Measurements from ENCODE around the gene HTR5A. TPM values are rescaled to one million over a fixed set of nuclear protein-coding genes. Genes with fewer than 3 reads are reported as not detected.

Gene HTR5A
- total and polyA plus RNA-seq, 2 experiments from 2014 or later = not detected

GRCh38 chr7:155020996-155021395 lies 49.1 kb upstream of the HTR5A start:
- Mint-ChIP-seq H3K36me3 (ENCODE audit: low read depth) (peaks cover 12% of the 10 kb centered on the region; the same call in 2 of the 3 replicates), H3K27ac (no peak overlapping the region), H3K4me1 (peaks cover 4% of the 10 kb centered on the region; the same call in 2 of the 3 replicates), H3K27me3 (ENCODE audit: insufficient read depth, low read depth, poor library complexity) (peaks cover 7% of the 10 kb centered on the region), H3K4me3 (no peak overlapping the region), H3K9me3 (peaks cover 9% of the 10 kb centered on the region)
- Histone ChIP-seq H3K27me3 (ENCODE audit: insufficient read depth) (no peaks in the 10 kb centered on the region), H3K4me2 (no peak overlapping the region), H3K4me3 (no peak overlapping the region), H2AFZ (0 out of 2 replicates have a peak overlapping the region, but pooled peaks have one; percentile 1), H3K79me2 (replicated peaks; ENCODE audit: insufficient read depth) (no peaks in the 10 kb centered on the region), H3K4me1 (ENCODE audit: insufficient read depth) (no peaks in the 10 kb centered on the region), H3F3A (replicated peaks; ENCODE audit: low read depth) (no peaks in the 10 kb centered on the region), H4K20me1 (replicated peaks; ENCODE audit: insufficient read depth) (no peaks in the 10 kb centered on the region), H3K27ac (ENCODE audit: low read depth) (no peak overlapping the region), H3K9me2 (ENCODE audit: insufficient read depth) (no peaks in the 10 kb centered on the region), H3K36me3 (ENCODE audit: insufficient read depth) (no peaks in the 10 kb centered on the region)
- TF ChIP-seq EZH2phosphoT487 (IDR thresholded peaks at IDR 0.05; ENCODE audit: unreplicated experiment) (no peak), ZNF114 (CRISPR knock-in tag; IDR thresholded peaks at IDR 0.05) (no peak), STAT1 (IDR thresholded peaks at IDR 0.05; ENCODE audit: unreplicated experiment) (no peak), NANOG (IDR thresholded peaks at IDR 0.05; ENCODE audit: borderline replicate concordance) (no peak), EZH2 (IDR thresholded peaks at IDR 0.05; ENCODE audit: low read depth, unreplicated experiment) (no peak), POLR2AphosphoS5 (IDR thresholded peaks at IDR 0.05; ENCODE audit: low read depth) (no peak), CTCF (conservative IDR thresholded peaks at IDR 0.05; ENCODE audit: low read depth in 2 of 2) (peak; percentile 27 to 57; a peak in 3 of 4 replicates), REST (IDR thresholded peaks at IDR 0.05; ENCODE audit: unreplicated experiment) (no peak)
- DNase-seq (ENCODE audit: low spot score) = peak; percentile 61
- peak; percentile 88 for ATAC-seq

- no peak overlapping the region; the same call in 1 of the 2 replicates for H2AFZ ChIP-seq
- no peaks in the 10 kb centered on the region for H3K79me2 ChIP-seq (replicated peaks; ENCODE audit: insufficient read depth)
- peaks cover 4% of the 10 kb centered on the region for H3K9me2 ChIP-seq (ENCODE audit: insufficient read depth)
- no peak for ATAC-seq
- no peaks in the 10 kb centered on the region for H3K4me1 ChIP-seq (ENCODE audit: insufficient read depth)
- no peaks in the 10 kb centered on the region for H4K20me1 ChIP-seq (replicated peaks; ENCODE audit: insufficient read depth)
- H3K4me3 ChIP-seq = no peak overlapping the region
- Mint-ChIP-seq H3K4me1 (peaks cover 4% of the 10 kb centered on the region; the same call in 2 of the 3 replicates), H3K36me3 (ENCODE audit: low read depth) (peaks cover 14% of the 10 kb centered on the region), H3K4me3 (no peak overlapping the region), H3K27me3 (ENCODE audit: insufficient read depth, low read depth, poor library complexity) (peaks cover 11% of the 10 kb centered on the region), H3K27ac (no peak overlapping the region), H3K9me3 (peaks cover 14% of the 10 kb centered on the region)
- H3F3A ChIP-seq (replicated peaks; ENCODE audit: low read depth) = no peaks in the 10 kb centered on the region
- no peak for DNase-seq (ENCODE audit: low spot score)
- H3K4me2 ChIP-seq = no peak overlapping the region
- H3K27me3 ChIP-seq (ENCODE audit: insufficient read depth) = no peaks in the 10 kb centered on the region
- H3K36me3 ChIP-seq (ENCODE audit: insufficient read depth) = no peaks in the 10 kb centered on the region
- no peak overlapping the region for H3K27ac ChIP-seq (ENCODE audit: low read depth)
- TF ChIP-seq ZNF331 (CRISPR knock-in tag; IDR thresholded peaks at IDR 0.05; ENCODE audit: low read depth) (no peak), ZNF114 (CRISPR knock-in tag; IDR thresholded peaks at IDR 0.05) (no peak), CREB1 (CRISPR knock-in tag; IDR thresholded peaks at IDR 0.05; ENCODE audit: low read depth) (no peak), EZH2 (IDR thresholded peaks at IDR 0.05; ENCODE audit: low read depth, unreplicated experiment) (no peak), CTCF (conservative IDR thresholded peaks at IDR 0.05; ENCODE audit: low read depth in 2 of 2) (no peak), JUNB (IDR thresholded peaks at IDR 0.05; ENCODE audit: unreplicated experiment) (no peak), NANOG (IDR thresholded peaks at IDR 0.05; ENCODE audit: borderline replicate concordance) (no peak), POLR2AphosphoS5 (IDR thresholded peaks at IDR 0.05; ENCODE audit: low read depth) (no peak), EZH2phosphoT487 (IDR thresholded peaks at IDR 0.05; ENCODE audit: unreplicated experiment) (no peak)
These were observed 48.4 kb upstream of the HTR5A start for GRCh38 chr7:155021699-155022145.

Data from GM23338 (cell line).